ENCODE measurements around the gene VSIG10L2. TPM values are rescaled to one million over a fixed set of nuclear protein-coding genes. Genes with fewer than 3 reads are reported as not detected.

VSIG10L2 gene
- total RNA-seq, 1 donor = not detected

DNA sequence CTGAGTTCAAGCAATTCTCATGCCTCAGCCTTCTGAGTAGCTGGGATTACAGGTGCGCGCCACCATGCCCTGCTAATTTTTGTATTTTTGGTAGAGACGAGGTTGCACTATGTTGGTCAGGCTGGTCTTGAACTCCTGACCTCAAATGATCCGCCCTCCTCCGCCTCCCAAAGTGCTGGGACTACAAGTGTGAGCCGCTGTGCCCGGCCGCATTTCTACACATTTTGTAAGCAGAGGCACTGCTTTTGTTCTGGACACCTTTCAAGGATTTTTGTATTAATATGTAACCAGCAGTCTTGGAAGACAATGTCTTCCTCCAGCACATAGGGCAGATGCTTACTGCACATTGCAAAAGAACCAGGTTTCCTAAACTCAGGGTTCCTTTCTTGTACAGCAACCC is 11.4 kb upstream of the VSIG10L2 start:
- TF ChIP-seq, protein P1, sequence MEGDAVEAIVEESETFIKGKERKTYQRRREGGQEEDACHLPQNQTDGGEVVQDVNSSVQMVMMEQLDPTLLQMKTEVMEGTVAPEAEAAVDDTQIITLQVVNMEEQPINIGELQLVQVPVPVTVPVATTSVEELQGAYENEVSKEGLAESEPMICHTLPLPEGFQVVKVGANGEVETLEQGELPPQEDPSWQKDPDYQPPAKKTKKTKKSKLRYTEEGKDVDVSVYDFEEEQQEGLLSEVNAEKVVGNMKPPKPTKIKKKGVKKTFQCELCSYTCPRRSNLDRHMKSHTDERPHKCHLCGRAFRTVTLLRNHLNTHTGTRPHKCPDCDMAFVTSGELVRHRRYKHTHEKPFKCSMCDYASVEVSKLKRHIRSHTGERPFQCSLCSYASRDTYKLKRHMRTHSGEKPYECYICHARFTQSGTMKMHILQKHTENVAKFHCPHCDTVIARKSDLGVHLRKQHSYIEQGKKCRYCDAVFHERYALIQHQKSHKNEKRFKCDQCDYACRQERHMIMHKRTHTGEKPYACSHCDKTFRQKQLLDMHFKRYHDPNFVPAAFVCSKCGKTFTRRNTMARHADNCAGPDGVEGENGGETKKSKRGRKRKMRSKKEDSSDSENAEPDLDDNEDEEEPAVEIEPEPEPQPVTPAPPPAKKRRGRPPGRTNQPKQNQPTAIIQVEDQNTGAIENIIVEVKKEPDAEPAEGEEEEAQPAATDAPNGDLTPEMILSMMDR (IDR thresholded peaks at IDR 0.05; ENCODE audit: insufficient read depth, low read length) = no peak
- H3K4me3 ChIP-seq (ENCODE audit: low read depth, low read length) = no peak overlapping the region
- no peak for DNase-seq (ENCODE audit: low read depth)

DNA sequence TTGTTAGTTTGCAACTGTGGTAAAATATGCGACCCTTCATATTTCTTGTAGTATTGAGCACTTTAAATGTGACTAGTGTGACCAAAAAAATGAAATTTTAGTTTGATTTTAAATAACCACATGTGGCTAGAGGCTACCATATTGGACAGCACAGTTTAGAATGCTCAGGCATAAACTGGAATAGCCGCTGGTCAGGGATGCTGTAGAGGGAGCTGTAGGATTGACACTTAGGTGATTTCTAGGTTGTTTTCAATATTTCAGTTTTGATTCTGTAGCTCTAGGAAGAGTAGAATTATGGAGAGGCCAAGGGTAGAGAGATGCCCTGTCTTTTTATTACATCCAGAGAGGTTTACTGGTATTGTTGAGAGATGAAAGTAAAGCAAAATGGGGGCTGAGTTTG is 10.8 kb upstream of the VSIG10L2 start:
- no peak overlapping the region for H3K4me3 ChIP-seq (ENCODE audit: low read depth, low read length)
- TF ChIP-seq, protein P1 (IDR thresholded peaks at IDR 0.05; ENCODE audit: insufficient read depth, low read length) = no peak
- no peak for DNase-seq (ENCODE audit: low read depth)

DNA sequence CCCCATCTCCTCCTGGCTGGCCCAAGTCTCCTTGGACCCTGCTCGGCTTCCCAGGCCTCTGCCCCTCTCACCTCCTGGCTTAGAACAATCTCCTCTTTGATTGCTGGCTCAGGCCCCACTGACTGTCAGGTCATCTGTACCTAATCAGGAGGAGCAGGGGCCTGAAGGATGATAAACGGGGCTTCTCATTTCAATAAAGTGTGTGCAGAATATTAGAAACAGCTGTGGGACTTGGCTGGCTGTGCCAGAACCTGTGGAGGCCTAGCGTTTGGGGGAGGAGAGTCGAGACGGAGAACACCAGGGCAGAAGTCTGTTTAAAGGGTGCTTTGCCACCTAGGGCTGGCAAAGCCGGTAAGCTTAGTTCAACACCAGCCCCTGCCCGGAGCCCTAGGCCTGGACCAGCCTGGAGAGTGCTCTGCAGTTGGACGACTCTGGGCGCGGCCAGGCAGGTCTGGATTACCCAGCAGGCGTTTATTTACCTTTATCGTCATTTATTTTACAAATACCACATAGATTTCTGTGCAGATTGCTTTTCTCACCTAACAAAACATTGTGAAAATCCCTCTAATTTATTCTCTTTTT is 10.1 kb upstream of the VSIG10L2 start:
- DNase-seq (ENCODE audit: low read depth) = peak; percentile 59
- TF ChIP-seq, protein P1 (IDR thresholded peaks at IDR 0.05; ENCODE audit: insufficient read depth, low read length) = no peak
- no peak overlapping the region for H3K4me3 ChIP-seq (ENCODE audit: low read depth, low read length)

DNA sequence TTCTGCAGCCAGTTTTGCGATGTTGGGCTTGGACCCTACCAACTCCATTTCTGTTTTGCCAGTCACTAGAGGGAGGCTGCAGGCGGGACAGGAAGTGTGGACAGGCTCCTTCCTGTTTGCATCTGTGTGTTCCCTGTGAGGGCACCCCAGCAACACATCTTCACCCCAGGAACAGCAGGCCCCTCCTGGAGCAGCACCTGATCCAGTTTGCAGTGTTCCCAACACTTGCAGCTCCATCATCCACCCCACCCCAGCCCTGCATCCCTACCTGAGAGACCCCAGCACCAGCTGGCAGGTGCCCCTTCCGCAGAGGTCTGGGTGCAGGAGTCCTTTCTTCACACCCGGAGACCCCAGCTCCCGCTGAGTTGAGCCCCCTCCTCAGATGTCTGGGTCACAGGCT is 7.4 kb upstream of the VSIG10L2 start:
- no peak overlapping the region for H3K4me3 ChIP-seq (ENCODE audit: low read depth, low read length)
- TF ChIP-seq, protein P1 (IDR thresholded peaks at IDR 0.05; ENCODE audit: insufficient read depth, low read length) = no peak
- DNase-seq (ENCODE audit: low read depth) = no peak

DNA sequence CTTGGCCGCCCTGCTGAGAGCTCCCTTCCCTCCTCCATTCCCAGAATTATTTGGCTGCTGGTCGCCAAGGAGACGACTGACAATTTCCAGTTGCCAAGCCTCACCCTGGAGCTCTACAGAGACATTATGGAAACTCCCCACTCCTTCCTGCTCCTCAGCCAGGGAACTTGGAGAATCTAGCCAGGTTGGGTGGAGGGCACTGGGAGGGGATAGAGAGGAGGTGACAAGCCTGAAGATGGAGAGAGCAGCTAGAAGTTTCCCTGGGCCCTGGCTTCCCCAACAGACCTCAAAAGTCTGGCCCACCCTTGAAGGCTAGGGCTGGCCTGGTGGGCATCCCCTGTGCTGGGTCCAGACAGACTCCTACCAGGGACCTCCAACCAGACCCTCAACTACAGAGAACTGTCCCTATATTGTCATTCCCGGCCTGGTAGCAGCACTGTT is 6.7 kb upstream of the VSIG10L2 start:
- peak; percentile 61 for DNase-seq (ENCODE audit: low read depth)
- H3K4me3 ChIP-seq (ENCODE audit: low read depth, low read length) = no peak overlapping the region
- TF ChIP-seq, protein P1 (IDR thresholded peaks at IDR 0.05; ENCODE audit: insufficient read depth, low read length) = no peak

DNA sequence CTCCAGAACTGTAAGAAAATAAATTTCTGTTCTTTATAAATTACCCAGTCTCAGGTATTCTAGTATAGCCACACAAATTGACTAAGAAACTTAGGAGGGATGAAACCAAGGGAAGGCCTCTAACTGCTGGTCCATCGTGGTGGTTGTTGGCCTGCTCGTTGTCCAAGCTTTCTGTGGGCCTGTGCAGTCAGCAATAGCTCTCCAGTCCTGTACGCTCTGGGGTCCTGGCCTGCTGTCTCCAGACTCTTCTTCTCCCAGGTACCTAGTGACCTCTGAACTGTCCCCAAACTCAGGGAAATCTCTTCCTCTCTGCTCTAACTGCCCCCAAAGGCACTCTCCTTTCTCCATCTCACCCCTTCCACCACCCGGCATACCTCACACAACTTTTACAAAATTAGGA is 5.7 kb upstream of the VSIG10L2 start:
- no peak overlapping the region for H3K4me3 ChIP-seq (ENCODE audit: low read depth, low read length)
- DNase-seq (ENCODE audit: low read depth) = no peak
- TF ChIP-seq, protein P1 (IDR thresholded peaks at IDR 0.05; ENCODE audit: insufficient read depth, low read length) = no peak

DNA sequence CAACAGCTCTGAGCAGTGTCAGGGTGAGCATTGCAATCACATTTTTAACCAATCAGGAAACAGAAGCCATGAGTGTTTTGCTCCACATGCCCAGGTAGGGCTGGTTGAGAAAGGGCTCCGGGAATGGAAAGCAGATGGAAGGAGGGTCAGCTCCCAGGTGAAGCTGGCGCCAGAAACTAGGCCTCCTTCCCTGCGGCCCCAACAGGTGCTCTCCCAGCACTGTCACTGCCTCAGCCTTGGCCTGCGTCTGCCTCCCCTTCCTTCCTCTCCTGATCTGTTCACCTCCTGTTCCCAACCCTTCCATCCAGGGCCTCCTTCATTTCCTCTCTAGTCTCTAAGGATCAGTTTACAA is 4.6 kb upstream of the VSIG10L2 start:
- no peak for DNase-seq (ENCODE audit: low read depth)
- TF ChIP-seq, protein P1 (IDR thresholded peaks at IDR 0.05; ENCODE audit: insufficient read depth, low read length) = no peak
- H3K4me3 ChIP-seq (ENCODE audit: low read depth, low read length) = no peak overlapping the region
